NCI-H128 (cell line): ENCODE data around the gene EXOC6B.

Source experiments
- DNase-seq: peaks from one replicate; lab custom pipeline; 2025; ENCODE audit not compliant: unreplicated experiment; lab: John Stamatoyannopoulos, UW

The EXOC6B gene

DNA sequence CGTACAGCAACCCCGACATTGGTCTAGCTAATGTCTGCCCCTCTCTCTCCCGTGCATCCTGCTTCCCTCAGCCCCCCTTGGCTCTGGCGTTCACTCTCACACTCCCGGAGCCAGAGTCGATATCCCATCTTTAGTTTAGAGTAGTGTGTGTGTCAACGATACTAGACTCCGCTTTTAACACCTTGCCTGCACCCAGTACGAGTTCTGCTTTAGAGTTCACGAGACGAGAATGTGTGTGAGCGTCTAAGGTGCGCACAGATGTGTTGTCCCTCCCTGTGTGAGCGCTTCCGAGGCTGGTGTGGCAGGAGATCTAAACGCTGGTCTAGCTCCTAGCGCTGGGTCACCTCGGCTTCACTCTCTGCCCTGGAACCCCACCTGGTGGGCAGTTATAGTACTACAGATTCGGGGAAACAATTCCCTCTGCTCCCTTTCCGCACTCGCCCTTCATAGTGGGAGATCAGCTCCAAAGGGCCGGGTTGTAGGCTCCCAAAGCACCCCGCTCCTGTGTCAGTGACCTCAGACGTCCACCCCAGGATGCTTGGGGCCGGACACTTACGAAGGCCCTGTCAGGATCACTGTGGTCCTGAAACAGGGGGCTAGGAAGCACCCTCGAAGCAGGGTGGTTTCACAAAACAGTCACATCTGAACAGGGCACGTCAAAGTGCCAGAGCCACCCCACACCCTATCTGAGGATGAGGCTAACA, 675.5 kb downstream of the EXOC6B start:
- DNase-seq = peak; percentile 75

GRCh38 chr2:72149556-72150156, 676.2 kb downstream of the EXOC6B start:
- DNase-seq = no peak

DNA sequence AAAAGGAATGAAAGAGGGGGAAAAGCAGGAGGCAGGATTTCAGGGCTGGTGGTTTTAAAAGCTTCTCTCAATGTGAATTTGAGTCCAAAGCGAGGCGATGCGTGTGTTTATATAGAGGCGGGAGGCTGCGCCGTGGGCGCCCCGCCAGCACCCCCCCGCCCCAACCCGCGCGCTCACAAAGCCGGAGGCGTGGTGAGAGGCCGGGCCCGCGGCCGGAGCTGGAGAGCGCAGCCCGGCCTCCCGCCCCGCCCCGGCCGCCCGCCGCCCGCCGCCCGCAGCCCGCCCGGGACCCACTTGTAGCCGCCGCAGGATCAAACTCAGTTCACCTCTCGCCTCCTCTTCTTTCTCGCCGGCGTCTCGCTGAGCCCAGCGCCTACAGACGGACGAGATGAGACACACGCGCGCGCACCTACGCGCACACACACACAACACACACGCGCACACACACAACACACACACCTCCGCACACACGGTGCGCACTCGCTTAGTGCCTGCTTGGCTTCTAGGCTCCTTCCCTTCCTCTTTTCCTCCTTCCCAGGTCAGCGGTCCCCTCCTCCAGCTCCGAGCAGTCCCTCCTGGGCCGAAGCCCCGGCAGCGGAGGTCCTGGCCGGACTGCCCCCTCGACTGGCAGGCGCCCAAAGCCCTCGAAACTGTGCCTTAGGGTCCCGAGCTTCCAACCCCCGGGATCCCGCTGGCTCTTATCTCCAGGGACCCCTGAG, 676.8 kb downstream of the EXOC6B start:
- no peak for DNase-seq

GRCh38 chr2:72148003-72148836, 677.6 kb downstream of the EXOC6B start:
- no peak for DNase-seq

DNA sequence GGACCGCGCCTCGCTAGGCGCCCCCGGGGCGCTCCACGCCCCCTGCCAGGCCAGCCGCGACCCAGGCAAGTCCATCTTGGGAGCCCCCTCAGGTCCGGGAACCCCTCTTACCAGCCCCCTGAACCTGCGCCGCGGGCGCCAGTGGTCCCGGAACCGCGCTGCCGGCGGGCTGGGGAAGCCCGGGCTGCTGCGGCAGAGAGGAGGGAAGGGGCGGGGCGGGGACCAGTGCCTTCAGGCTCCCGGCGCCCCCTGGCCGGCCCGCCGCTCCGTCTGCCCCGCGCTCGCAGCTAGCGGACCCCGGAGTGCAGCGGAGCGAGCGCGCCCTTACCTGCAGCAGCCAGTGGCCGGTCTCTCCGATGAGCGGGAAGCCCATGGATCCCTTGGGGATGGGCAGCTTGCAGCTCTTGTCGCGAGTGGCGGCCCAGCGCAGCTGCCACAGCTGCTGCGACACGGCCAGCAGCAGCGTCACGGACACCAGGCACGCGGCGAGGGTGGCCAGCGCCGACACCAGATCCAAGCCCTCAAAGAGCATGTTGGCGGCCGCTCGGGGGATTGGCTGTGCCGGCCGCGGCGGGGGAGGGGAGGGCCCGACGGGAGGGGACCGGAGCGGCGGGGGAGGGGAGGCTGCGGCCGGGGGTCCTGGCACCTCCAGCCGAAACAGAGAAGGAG, 678.4 kb downstream of the EXOC6B start, which contains the start of gene CYP26B1:
Gene CYP26B1 (minus strand): TSS at position 560 of the 669 bp plus-strand sequence. CDS start 28 bp downstream, at position 532.
- no peak for DNase-seq

DNA sequence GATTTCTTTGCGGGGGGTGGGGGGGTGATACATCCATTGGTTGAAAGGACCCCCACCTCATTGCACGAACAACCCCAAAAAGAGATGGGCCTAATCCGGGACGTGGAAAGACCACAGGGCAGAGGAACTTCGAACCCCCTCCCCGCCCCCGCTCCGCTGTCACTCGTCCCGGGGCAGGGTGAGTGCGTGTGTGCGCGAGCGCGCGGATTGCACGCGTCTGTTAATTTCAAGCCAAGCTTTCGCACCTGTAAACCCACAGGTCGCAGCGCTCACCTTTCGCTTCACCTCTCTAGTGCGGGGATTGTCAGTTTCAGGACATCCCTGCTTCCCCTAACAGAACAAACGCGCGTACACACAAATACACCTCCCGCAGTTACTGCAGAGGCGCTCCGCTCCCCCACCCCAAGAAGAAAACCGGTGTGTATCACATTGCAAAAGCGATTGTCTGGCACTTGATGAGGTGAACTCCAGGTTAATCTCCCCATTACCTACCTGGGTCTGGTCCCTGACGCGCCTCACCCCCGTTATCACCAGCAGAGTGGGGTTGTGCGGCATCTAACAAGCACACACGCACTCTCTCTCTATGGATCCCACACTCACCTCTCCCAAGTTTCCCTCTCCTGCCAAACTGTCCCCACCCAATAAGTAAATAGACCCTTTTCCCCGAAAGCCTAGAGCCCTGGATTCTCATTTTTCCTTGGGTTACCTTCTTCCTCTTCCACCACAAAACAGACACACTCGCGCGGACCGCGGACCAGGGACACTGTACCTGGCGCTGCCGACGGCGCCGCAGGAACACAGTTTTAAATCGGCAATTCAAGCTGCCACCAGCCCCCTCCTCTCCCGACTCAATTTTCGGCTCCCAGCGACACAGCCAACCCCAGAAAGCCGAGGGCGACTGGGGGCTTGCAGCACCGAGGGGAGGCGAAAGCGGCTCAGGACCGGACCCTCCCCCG, 679.2 kb downstream of the EXOC6B start:
- no peak for DNase-seq

DNA sequence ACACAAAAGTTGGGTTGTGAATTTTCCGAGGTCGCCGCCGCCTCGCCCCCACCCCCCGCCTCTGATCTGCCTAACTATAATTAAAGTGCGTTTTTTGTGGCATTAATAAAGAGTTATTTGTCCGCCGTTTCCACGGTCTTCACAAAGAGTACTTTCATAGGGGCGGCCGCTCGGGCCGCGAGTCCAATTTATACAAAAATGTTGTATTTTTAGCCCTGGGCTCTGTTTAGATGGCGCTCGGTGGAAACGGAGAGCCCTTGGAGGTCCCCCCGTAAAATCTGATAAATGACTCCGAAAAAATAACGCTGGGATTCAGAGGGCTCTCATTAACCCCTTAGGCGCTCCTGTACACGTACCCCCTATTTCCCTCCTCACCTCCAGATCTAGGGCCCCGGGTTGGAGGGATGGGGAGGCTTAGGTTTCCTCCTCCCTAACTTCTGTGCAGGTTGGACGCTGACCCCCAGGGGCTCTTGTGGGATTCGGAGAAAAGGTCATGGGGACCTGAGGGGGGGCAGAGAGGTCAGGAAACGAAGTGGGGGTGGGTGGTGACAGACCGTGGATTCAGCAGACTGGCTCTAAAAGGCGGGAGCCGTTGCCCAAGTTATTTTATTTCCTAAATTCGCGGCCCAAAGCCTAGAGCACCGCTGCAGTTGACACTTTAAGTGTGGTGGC, 680.0 kb downstream of the EXOC6B start:
- DNase-seq = no peak

GRCh38 chr2:72145289-72145657, 680.6 kb downstream of the EXOC6B start:
- no peak for DNase-seq

DNA sequence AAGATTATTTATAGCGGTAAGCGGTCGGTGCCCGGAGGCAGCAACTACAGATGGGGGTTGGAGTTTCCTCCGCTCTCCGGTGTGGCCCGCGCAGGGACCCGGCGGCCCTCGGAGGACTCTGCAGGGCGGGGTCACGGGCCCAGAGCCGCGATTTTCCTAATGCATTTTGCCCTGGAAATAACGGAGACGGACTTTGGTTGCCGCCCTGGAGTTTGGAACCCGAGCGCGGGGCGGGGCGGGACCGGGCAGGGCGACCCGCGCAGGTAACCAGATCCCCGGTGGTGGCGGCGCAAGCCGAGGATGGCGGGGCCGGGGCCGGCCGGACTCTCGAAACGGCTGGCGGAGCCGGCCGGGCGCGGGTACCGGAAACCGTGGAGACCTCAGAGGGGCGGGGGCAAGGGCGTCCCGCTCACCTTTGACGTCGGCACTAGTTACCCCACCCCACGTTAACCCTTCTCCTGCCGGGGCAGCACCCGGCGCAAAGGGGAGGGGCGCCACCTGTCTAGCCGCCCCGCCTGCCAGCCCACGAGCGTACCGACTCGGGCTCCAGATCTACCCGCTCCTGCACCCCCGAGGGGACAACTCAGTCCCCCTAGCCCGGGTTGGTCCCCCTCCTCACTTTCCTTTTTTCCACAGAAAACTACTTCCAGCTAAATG, 681.1 kb downstream of the EXOC6B start:
- DNase-seq = no peak

- DNase-seq = no peak
These were observed 681.6 kb downstream of the EXOC6B start for GRCh38 chr2:72144274-72144631.

GRCh38 chr2:72143441-72144273, 682.2 kb downstream of the EXOC6B start:
- no peak for DNase-seq

DNA sequence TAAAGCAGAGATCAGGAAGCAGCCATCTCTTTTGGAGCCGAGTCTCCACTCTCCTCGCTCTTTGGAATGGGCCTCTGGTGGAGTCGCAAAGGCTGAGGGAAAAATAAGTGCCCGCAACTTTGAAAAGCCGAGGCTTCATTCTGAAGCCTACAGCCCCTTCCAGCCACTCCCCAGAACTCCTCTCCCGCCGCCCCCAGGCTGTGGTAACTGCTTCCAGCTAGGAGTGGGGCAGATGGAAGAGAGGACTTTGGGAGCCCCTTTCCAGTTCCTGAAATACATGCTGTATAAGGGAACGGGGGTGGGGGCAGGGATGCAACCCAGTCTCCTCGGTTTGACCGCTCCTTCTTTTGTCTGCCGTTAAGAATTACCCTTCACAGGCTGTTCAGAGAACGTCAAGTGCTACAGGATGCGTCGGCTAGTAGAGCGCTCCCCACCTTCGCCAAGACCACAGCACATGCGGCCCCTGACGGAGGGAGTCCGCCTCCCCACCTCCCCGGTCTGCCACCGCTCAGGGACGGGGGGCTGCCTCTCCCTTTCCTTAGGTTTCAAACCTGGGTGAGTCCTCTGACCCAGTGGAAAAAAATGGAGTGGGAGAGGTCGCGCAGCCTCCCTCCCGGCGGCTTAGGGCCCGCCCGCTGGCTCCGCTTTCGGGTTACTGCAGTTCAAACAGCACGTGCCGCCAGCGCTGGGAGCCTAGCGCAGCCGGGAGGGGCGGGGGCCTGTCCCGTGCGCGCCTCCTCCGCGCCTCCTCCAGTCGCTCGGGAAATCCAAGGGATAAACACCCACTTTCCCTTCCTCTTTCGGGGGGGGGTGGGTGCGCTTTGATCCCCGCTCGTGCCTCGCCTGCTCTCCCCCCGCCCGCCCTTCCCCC, 683.0 kb downstream of the EXOC6B start:
- no peak for DNase-seq

DNA sequence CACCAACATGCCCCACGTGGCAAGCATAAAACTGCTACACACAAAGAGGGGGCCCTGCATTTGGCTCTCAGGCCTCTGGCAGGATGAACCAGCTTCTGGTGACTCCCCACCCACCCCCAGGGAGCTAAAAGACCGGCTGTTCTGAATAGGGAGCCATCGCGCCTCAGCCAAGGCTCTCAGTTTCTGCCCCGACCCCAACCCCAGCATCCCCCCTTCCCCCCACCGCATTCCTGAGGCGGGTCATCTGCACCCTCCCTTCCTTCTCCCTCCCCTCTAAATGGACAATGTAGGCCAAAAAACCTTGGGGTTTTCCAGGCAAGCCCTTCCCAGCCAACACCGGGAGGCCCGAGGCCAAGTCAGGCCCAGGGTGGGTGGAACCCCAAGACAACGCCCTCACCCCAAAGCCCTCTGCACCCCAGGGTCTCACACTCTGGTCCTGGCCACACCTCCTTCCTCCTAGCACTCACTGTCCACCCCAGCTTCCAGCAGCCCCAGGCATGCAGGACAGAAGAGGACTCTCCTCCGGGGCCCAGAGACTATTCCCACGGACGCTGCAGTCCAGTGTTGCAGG, 683.9 kb downstream of the EXOC6B start:
- DNase-seq = no peak

DNA sequence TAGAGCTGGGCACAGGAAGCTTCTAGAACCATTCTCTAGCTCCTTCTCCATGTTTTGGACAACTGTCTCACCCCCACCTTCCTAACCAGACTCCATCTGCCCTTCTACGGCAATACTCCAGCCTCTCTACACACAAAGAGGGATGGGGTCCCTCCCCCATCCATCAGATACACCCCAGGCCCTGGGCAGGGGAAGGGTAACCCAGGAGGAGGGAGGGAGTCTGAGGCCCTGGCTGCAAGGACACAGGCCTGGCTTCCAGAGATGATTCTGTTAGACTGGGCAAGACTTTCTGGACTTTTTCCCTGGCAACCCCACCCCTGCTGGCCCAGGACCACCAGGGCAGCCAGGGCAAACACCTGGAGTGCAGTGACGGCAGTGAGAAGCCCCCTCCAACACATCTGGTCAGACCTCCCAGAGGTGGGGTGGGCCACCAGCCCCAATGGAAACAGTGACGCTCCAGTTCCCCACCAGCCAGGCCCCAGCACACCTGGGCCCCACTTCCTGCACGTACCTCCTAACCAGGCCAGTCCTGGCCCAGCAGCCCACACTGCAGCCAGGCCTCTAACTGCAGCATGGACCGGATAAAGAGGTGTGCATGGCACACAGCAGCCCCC, 684.7 kb downstream of the EXOC6B start:
- DNase-seq = no peak

DNA sequence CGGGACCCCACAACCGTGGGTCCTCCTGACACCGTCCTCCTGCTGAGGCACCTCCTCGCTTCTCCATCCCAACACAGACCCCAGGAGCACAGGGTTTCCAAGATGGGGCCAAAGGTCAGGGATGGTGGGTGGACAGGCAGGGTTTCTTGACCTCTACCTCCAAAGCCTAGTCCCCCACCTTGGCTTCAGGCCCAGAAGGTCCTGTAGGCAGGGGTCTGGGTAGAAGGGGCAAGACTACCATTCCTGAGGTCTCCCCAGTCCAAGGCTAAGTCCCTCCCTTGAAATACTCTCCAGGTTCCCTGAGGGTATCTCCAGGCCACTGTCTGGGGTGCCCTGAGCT, 685.2 kb downstream of the EXOC6B start:
- DNase-seq = no peak
